T-cell (primary cell): ENCODE measurements around the gene NMNAT3. TPM values are rescaled to one million over a fixed set of nuclear protein-coding genes. Genes with fewer than 3 reads are reported as not detected.

ENCODE experiments used
- ATAC-seq, 4 experiments: fragments of 200-7000 bp in 3 of 4; fragments of 150-1000 bp in 1 of 4; cut with Tn5 transposase; replicated peaks in 1 of 4; 1 replicate in 3 of 4; 2 replicates in 1 of 4; pipeline ENCODE4 v1.10.0; 2021; ENCODE audit warnings: moderate library complexity in 3 of 4, mild to moderate bottlenecking in 2 of 4, moderate number of reproducible peaks in 1 of 4
- CTCF ChIA-PET, 2 donors: fragments of 300-600 bp; sonication (Branson Sonifier 250); formaldehyde crosslinking; loops; one replicate each; lab custom pipeline; 2022; ENCODE audit warnings: antibody characterized with exemption in 2 of 2; lab: Charles Lee
- POLR2A ChIA-PET, 2 donors: fragments of 300-600 bp; sonication (Branson Sonifier 250); formaldehyde crosslinking; loops; one replicate each; lab custom pipeline; 2022; ENCODE audit warnings: antibody characterized with exemption in 2 of 2; lab: Charles Lee
- DNase-seq, 35 experiments: peaks; one replicate each; pipeline versions ENCODE4 v3.0.0 to v3.0.0-alpha.2; 2013 to 2023
- H3K27ac ChIP-seq: one replicate; pipeline ENCODE4 v1.5.1; 2013; ENCODE audit warnings: low read length
- H3K27me3 ChIP-seq, 2 experiments: replicated peaks in 1 of 2; 1 replicate in 1 of 2; 2 replicates in 1 of 2; pipeline versions ENCODE4 v1.6.1 to v1.7.0; 2013; ENCODE audit warnings: low read length in 1 of 2, mixed read lengths in 1 of 2; ENCODE audit not compliant: control insufficient read depth in 2 of 2, insufficient read depth in 2 of 2; ENCODE audit errors: extremely low read depth in 1 of 2
- H3K36me3 ChIP-seq, 2 donors: 1 replicate in 1 of 2; 2 replicates in 1 of 2; pipeline versions ENCODE4 v1.6.1 to v1.7.0; 2013; ENCODE audit warnings: low read length in 1 of 2; ENCODE audit not compliant: control insufficient read depth in 2 of 2, insufficient read depth in 1 of 2; ENCODE audit errors: extremely low read depth in 1 of 2
- H3K4me1 ChIP-seq, 2 experiments: 1 replicate in 1 of 2; 2 replicates in 1 of 2; pipeline versions ENCODE4 v1.6.1 to v1.7.0; 2013; ENCODE audit warnings: low read length in 2 of 2, mixed read lengths in 1 of 2; ENCODE audit not compliant: insufficient read depth in 2 of 2, control insufficient read depth in 1 of 2; ENCODE audit errors: extremely low read depth in 1 of 2
- H3K4me3 ChIP-seq, 2 donors: 1 replicate in 1 of 2; 2 replicates in 1 of 2; pipeline versions ENCODE4 v1.5.1 to v1.7.0; 2013; ENCODE audit warnings: mild to moderate bottlenecking in 2 of 2, low read length in 1 of 2, moderate library complexity in 1 of 2; ENCODE audit not compliant: control insufficient read depth in 1 of 2; ENCODE audit errors: extremely low read depth in 1 of 2
- H3K9me3 ChIP-seq: 2 replicates; pipeline ENCODE4 v1.7.0; 2013
- H3K27ac Mint-ChIP-seq, 2 donors: one replicate each; pipeline ENCODE4 v1.8.0; 2020 to 2021; ENCODE audit warnings: mild to moderate bottlenecking in 2 of 2, mixed read lengths in 2 of 2
- H3K27me3 Mint-ChIP-seq, 2 donors: one replicate each; pipeline ENCODE4 v1.8.0; 2021 to 2022; ENCODE audit warnings: mixed read lengths in 2 of 2
- H3K36me3 Mint-ChIP-seq: one replicate; pipeline ENCODE4 v1.8.0; 2021; ENCODE audit warnings: mixed read lengths
- H3K4me1 Mint-ChIP-seq, 3 donors: one replicate each; pipeline ENCODE4 v1.8.0; 2020 to 2022; ENCODE audit warnings: mixed read lengths in 3 of 3, mild to moderate bottlenecking in 1 of 3
- H3K4me3 Mint-ChIP-seq, 3 donors: one replicate each; pipeline ENCODE4 v1.8.0; 2020 to 2022; ENCODE audit warnings: mild to moderate bottlenecking in 3 of 3, mixed read lengths in 3 of 3, moderate library complexity in 3 of 3
- H3K9me3 Mint-ChIP-seq, 3 donors: one replicate each; pipeline ENCODE4 v1.8.0; 2020 to 2022; ENCODE audit warnings: mixed read lengths in 3 of 3
- WGBS: methylation state at CpG from one replicate; pipeline ENCODE4 v1.1.5; 2013; ENCODE audit warnings: missing lambda C conversion rate; ENCODE audit not compliant: insufficient coverage; 5-methylcytosine and 5-hydroxymethylcytosine counted together
- total RNA-seq, 35 experiments: library from RNA in 6 of 35; stranded (reverse) in 6 of 35; fragments of 120-200 nt in 1 of 35; gene quantifications; one replicate each; pipeline versions ENCODE4 v1.2.1 to v1.2.4 and lab custom pipeline; 2013 to 2026

Gene NMNAT3
- total RNA-seq, 5 donors from 2014 or later (not counting 1 experiment from before 2014, with no cell fraction given), result 2.4 to 5.3 (median 4.8) TPM

DNA sequence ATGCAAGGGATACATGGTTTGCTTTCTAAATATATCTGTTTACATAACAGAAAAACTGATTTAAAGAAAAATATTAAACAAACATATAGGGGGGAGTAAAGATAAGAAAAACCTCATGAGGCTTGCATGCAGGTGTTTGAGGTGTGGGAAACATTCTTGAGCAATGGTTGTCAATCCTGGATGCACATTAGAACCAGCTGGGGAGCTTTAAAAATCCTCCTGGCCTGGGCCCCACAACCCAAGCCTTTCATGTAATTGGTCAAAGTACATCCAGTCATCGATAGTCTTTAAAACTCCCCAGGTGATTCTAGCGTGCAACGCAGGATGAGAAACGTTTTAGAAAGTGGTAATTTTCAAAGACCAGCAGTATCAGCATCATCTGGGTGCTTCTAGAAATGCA lies 18.3 kb downstream of the NMNAT3 start:
- H3K4me1 ChIP-seq, result no peaks in the 10 kb centered on the region
- 86% methylated on average over 3 of the region's 4 CpGs for WGBS
- Mint-ChIP-seq H3K27me3 (no peaks in the 10 kb centered on the region), H3K4me1 (no peaks in the 10 kb centered on the region), H3K27ac (no peak overlapping the region), H3K4me3 (no peak overlapping the region), H3K36me3 (peaks cover 10% of the 10 kb centered on the region), H3K9me3 (no peaks in the 10 kb centered on the region)
- no peaks in the 10 kb centered on the region for H3K9me3 ChIP-seq
- DNase-seq (no peak), ATAC-seq (no peak)
- no peaks in the 10 kb centered on the region for H3K36me3 ChIP-seq
- ChIA-PET POLR2A (no interaction called here), CTCF (interaction anchor here in 1 of 2 donors (0.6 kb wide), 1 partner anchor 77 kb away, joined by 4 read pairs; no protein-coding TSS in a partner anchor)
- H3K27ac ChIP-seq, result no peak overlapping the region
- H3K4me3 ChIP-seq, result no peak overlapping the region
- no peaks in the 10 kb centered on the region for H3K27me3 ChIP-seq

DNA sequence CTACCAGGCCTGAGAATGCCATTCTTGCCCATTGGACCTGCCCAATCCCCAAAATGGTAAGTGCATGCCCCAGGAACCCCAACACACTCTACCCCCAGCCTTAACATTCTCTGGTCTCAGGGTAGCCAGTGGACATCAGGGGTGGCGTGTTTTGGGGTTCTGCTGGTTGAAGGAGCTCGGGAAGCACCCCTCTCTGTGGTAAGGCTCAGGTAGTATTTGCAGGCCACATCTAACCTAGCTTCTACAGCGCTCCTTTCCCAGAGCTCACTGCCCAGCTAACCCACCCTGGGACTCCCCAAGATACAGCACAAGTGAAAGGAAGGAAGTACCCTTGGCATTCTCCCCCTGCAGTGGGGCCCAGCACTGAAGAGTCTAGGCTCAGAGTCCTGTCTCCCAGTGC lies 19.8 kb downstream of the NMNAT3 start:
- Mint-ChIP-seq H3K4me3 (no peak overlapping the region), H3K36me3 (peaks cover 10% of the 10 kb centered on the region), H3K27me3 (no peaks in the 10 kb centered on the region), H3K4me1 (no peaks in the 10 kb centered on the region), H3K27ac (no peak overlapping the region), H3K9me3 (no peaks in the 10 kb centered on the region)
- WGBS, result 100% methylated on average over 1 of the region's 3 CpGs
- ChIA-PET CTCF (no interaction called here), POLR2A (interaction anchor here in 1 of 2 donors (0.5 kb wide), 1 partner anchor 51 kb away, joined by 3 read pairs; no protein-coding TSS in a partner anchor)
- no peak for ATAC-seq
- Histone ChIP-seq H3K4me3 (no peak overlapping the region), H3K4me1 (no peaks in the 10 kb centered on the region), H3K27ac (no peak overlapping the region), H3K9me3 (no peaks in the 10 kb centered on the region), H3K27me3 (no peaks in the 10 kb centered on the region), H3K36me3 (no peaks in the 10 kb centered on the region)
- no peak for DNase-seq

DNA sequence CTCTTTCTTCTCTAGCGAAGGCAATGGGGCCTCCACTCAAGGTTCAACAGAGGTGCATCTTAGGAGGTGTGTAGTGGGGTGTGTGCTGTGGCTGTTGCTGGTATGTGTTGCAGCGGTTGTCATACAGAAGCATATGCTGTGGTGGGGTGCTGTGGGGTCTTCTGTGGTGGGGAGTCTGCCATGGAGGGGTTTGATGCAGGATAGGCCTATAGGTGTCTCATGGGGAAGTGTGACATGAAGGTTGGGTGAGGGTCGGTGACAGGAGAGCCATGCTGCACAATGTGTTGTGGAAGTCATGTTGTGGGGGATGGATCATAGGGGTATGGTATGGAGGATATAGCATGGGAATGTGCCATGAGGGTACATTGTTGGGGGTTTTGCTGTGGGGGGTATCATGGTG lies 20.3 kb downstream of the NMNAT3 start:
- Histone ChIP-seq H3K27ac (no peak overlapping the region), H3K36me3 (no peaks in the 10 kb centered on the region), H3K9me3 (no peaks in the 10 kb centered on the region), H3K4me1 (no peaks in the 10 kb centered on the region), H3K4me3 (no peak overlapping the region), H3K27me3 (no peaks in the 10 kb centered on the region)
- Mint-ChIP-seq H3K36me3 (peaks cover 10% of the 10 kb centered on the region), H3K9me3 (no peaks in the 10 kb centered on the region), H3K4me1 (no peaks in the 10 kb centered on the region), H3K27ac (no peak overlapping the region), H3K27me3 (no peaks in the 10 kb centered on the region), H3K4me3 (no peak overlapping the region)
- ATAC-seq, result no peak
- WGBS, result 94% methylated on average over 3 of the region's 3 CpGs
- ChIA-PET POLR2A (interaction anchor here in 1 of 2 donors (0.5 kb wide), 1 partner anchor 51 kb away, joined by 3 read pairs; no protein-coding TSS in a partner anchor), CTCF (no interaction called here)
- DNase-seq, result no peak

DNA sequence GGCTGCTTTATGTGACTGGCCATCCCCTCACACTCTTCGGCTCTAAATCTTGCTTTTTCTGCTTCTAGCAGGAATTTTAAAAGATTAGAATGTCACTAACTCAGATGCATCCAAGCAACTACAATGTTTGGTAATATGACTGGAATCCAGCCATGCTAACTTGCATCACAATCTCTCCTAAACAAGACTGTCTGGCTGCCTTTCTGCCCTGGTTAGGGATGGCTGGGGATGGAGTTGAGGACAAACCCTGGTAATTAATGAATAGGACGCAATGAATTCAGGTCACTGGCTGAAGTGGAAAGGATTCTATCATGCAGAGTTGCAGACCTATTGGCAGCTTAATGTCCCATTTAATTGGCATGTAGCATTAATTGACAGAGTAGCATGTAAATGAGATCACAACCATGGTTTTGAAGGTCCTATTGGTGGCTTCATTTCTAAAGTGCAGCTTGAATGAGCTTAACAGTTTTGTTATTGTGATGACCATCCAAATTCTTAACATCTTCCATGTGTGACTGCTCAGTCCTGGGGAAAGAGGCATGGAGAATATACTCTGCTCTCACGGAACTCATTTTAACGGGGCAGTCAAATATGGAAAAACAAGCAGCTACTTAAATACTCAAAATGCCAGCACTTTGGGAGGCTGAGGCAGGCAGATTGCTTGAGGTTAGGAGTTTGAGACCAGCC lies 21.7 kb downstream of the NMNAT3 start:
- no peaks in the 10 kb centered on the region for H3K9me3 Mint-ChIP-seq
- H3K9me3 ChIP-seq, result no peaks in the 10 kb centered on the region
- H3K27ac Mint-ChIP-seq, result no peak overlapping the region
- no peaks in the 10 kb centered on the region for H3K27me3 ChIP-seq
- DNase-seq (no peak), ATAC-seq (no peak)
- H3K36me3 Mint-ChIP-seq, result peaks cover 10% of the 10 kb centered on the region
- H3K36me3 ChIP-seq, result no peaks in the 10 kb centered on the region
- no peaks in the 10 kb centered on the region for H3K4me1 ChIP-seq
- H3K4me1 Mint-ChIP-seq, result no peaks in the 10 kb centered on the region
- H3K27ac ChIP-seq, result no peak overlapping the region
- whole genome bisulfite sequencing, result 71% methylated on average over 1 of the region's 4 CpGs
- no peak overlapping the region for H3K4me3 Mint-ChIP-seq
- POLR2A ChIA-PET, result no interaction called here
- CTCF ChIA-PET, result no interaction called here
- no peaks in the 10 kb centered on the region for H3K27me3 Mint-ChIP-seq
- H3K4me3 ChIP-seq, result no peak overlapping the region

DNA sequence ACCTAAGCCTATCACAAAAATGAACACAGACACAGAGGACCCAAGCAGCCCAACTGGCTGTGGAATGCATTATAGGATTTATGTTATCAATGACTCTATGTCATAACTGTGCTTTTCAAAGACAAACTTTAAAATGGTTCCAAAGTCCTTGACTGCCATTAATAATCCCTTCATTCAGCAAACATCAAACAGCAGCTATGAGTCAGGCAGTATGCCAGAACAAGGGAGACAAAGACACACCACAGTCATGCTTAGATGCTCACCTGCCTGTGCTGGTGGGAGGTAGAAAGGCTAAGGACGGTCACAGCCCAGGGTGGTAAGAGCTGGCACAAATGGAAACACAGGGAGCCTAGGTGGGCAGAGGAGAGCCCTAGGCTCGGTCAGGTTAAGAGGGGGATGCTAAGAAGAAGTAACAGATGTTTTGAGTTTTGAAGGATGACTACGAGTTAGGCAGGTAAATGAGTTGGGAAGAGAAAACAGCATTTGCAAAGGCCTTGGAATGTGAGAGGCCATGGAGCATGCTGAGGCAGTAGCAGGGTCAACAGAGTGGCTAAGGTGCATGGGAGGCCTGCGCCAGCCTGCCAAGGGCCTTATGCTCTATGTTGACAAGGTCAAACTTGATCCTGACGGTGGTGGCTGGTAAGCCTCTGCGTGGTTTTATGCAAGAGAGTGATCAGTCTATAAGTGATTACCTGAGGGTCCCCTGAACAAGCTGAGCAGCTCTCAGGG lies 23.0 kb downstream of the NMNAT3 start:
- CTCF ChIA-PET, result no interaction called here

DNA sequence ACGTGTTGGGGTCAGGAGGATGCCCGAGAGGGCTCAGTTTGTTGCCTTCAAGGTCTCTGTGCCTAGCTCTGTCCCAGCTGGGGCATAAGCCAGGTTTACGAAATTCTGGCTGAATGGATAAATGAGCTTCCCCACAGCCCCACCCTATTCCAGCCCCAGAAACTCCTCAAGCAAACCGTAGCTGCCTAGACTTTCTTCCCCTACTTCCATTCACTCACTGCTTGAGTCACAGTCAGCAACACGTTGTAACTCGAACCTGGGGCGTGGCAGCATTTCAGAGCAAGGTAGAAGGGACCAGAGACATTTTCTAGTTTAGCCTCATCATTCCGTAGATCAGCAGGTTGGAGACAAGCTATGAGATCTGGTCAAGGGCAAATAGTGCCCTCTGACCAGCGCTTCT lies 24.2 kb downstream of the NMNAT3 start:
- Mint-ChIP-seq H3K4me3 (no peak overlapping the region), H3K9me3 (no peaks in the 10 kb centered on the region), H3K27me3 (no peaks in the 10 kb centered on the region), H3K27ac (no peak overlapping the region), H3K36me3 (peaks cover 5% of the 10 kb centered on the region), H3K4me1 (no peaks in the 10 kb centered on the region)
- no peak for DNase-seq
- no peak overlapping the region for H3K4me3 ChIP-seq
- no peak for ATAC-seq
- ChIA-PET CTCF (no interaction called here), POLR2A (no interaction called here)
- no peaks in the 10 kb centered on the region for H3K27me3 ChIP-seq
- H3K36me3 ChIP-seq, result no peaks in the 10 kb centered on the region
- H3K27ac ChIP-seq, result no peak overlapping the region
- no peaks in the 10 kb centered on the region for H3K4me1 ChIP-seq
- H3K9me3 ChIP-seq, result no peaks in the 10 kb centered on the region
- 86% methylated on average over 9 of the region's 9 CpGs for WGBS

More for the DNA sequence above, 23.0 kb downstream of the NMNAT3 start:
- Histone ChIP-seq H3K36me3 (no peaks in the 10 kb centered on the region), H3K27ac (no peak overlapping the region), H3K4me1 (no peaks in the 10 kb centered on the region), H3K4me3 (no peak overlapping the region), H3K9me3 (no peaks in the 10 kb centered on the region), H3K27me3 (no peaks in the 10 kb centered on the region)
- H3K36me3 Mint-ChIP-seq, result peaks cover 7% of the 10 kb centered on the region
- no peak overlapping the region for H3K4me3 Mint-ChIP-seq
- no peak for DNase-seq
- 82% methylated on average over 4 of the region's 6 CpGs for whole genome bisulfite sequencing
- no peaks in the 10 kb centered on the region for H3K4me1 Mint-ChIP-seq
- POLR2A ChIA-PET, result no interaction called here
- H3K27ac Mint-ChIP-seq, result no peak overlapping the region
- no peaks in the 10 kb centered on the region for H3K9me3 Mint-ChIP-seq
- ATAC-seq, result no peak
- no peaks in the 10 kb centered on the region for H3K27me3 Mint-ChIP-seq
